HepG2 (cell line): Measurements from ENCODE around the gene CALR. TPM values are rescaled to one million over a fixed set of nuclear protein-coding genes. Genes with fewer than 3 reads are reported as not detected.

Experiments used
- ARID5B ChIP-seq: IDR thresholded peaks from 2 replicates; pipeline ENCODE4 v1.4.0; 2020; ENCODE audit warnings: mild to moderate bottlenecking, missing genetic modification reagents
- ATF6 ChIP-seq: sonication (generic); formaldehyde crosslinking; conservative IDR thresholded peaks from 2 replicates; pipeline ENCODE4 v1.4.0; 2020; ENCODE audit warnings: missing genetic modification reagents
- FOSL2 ChIP-seq: sonication (generic); formaldehyde crosslinking; IDR thresholded peaks from 2 replicates; pipeline ENCODE4 v1.4.0; 2020; ENCODE audit warnings: missing genetic modification reagents
- GABPB1 ChIP-seq: IDR thresholded peaks from 2 replicates; pipeline ENCODE4 v1.6.1; 2016; ENCODE audit warnings: mild to moderate bottlenecking, missing genetic modification reagents, moderate library complexity, missing compliant biosample characterization
- JARID2 ChIP-seq: sonication (generic); formaldehyde crosslinking; IDR thresholded peaks from 2 replicates; pipeline ENCODE4 v1.8.1; 2023; ENCODE audit warnings: missing genetic modification reagents, inconsistent platforms; ENCODE audit not compliant: insufficient replicate concordance
- PBX3 ChIP-seq: sonication (generic); formaldehyde crosslinking; IDR thresholded peaks from 2 replicates; pipeline ENCODE4 v1.8.1; 2023; ENCODE audit warnings: missing genetic modification reagents, inconsistent platforms, borderline replicate concordance
- POGZ ChIP-seq: sonication (generic); formaldehyde crosslinking; IDR thresholded peaks from 2 replicates; pipeline ENCODE4 v1.4.0; 2020; ENCODE audit warnings: mild to moderate bottlenecking, missing genetic modification reagents
- PPARG ChIP-seq: conservative IDR thresholded peaks from 2 replicates; pipeline ENCODE4 v1.6.1; 2016; ENCODE audit warnings: missing biosample characterization, missing genetic modification reagents
- RAD21 ChIP-seq: fragments of 450-650 bp; formaldehyde crosslinking; IDR thresholded peaks from 2 replicates; pipeline ENCODE4 v1.5.0; 2020; ENCODE audit warnings: mild to moderate bottlenecking
- REPIN1 ChIP-seq: sonication (generic); formaldehyde crosslinking; IDR thresholded peaks from 2 replicates; pipeline ENCODE4 v1.8.0; 2022; ENCODE audit warnings: missing genetic modification reagents, low read depth, mild to moderate bottlenecking, borderline replicate concordance
- SMC3 ChIP-seq: IDR thresholded peaks from 2 replicates; pipeline ENCODE4 v1.6.1; 2011; ENCODE audit warnings: low read length, improper control_type of control experiment
- SP1 ChIP-seq, 2 experiments: fragments of 450-650 bp in 1 of 2; sonication (generic) in 1 of 2; formaldehyde crosslinking in 1 of 2; IDR thresholded peaks; 2 replicates each; pipeline versions ENCODE4 v1.4.0 to v1.6.1; 2016 to 2020; ENCODE audit warnings: missing genetic modification reagents in 1 of 2
- TERF1 ChIP-seq: sonication (generic); formaldehyde crosslinking; IDR thresholded peaks from 2 replicates; pipeline ENCODE4 v1.8.0; 2022; ENCODE audit warnings: mild to moderate bottlenecking, missing genetic modification reagents, moderate library complexity
- TOE1 ChIP-seq: sonication (generic); formaldehyde crosslinking; IDR thresholded peaks from 2 replicates; pipeline ENCODE4 v1.4.0; 2020; ENCODE audit warnings: mild to moderate bottlenecking, missing genetic modification reagents
- ZNF33B ChIP-seq: sonication (generic); formaldehyde crosslinking; IDR thresholded peaks from 2 replicates; pipeline ENCODE4 v1.5.1; 2020; ENCODE audit warnings: mild to moderate bottlenecking, missing genetic modification reagents
- ZNF512B ChIP-seq: sonication (generic); formaldehyde crosslinking; IDR thresholded peaks from 2 replicates; pipeline ENCODE4 v1.5.1; 2020; ENCODE audit warnings: missing genetic modification reagents, mild to moderate bottlenecking, borderline replicate concordance
- ZNF788 ChIP-seq: sonication (generic); formaldehyde crosslinking; IDR thresholded peaks from 2 replicates; pipeline ENCODE4 v1.5.0; 2020; ENCODE audit warnings: mild to moderate bottlenecking, missing genetic modification reagents, borderline replicate concordance
- polyA plus RNA-seq, 8 experiments: library from polyadenylated mRNA; depleted of rRNA in 3 of 8; stranded (reverse) in 7 of 8; unstranded in 1 of 8; fragments of >200 nt; fragmentation: Illumina TruSeq in 4 of 8; extraction: Trizol in 4 of 8; gene quantifications; 2 replicates each; pipeline versions ENCODE4 v1.2.1 to v1.2.3, GENCODE V29; 2011 to 2016; ENCODE audit warnings: low read depth in 4 of 8, missing spikeins in 1 of 8, mixed read lengths in 1 of 8; ENCODE audit not compliant: insufficient read depth in 1 of 8
- total RNA-seq, 5 experiments: library from RNA; depleted of rRNA; stranded (reverse); fragments of >200 nt; fragmentation: Illumina TruSeq; extraction: Trizol; gene quantifications; 2 replicates each; pipeline ENCODE4 v1.2.3, GENCODE V29; 2016; ENCODE audit warnings: low read depth in 1 of 5

The CALR gene
- total and polyA plus RNA-seq, 2 of the 13 experiments (the other 11 are each of a cell fraction or from before 2014, with no cell fraction given) = 898 to 934 TPM

GRCh38 chr19:12937927-12938778, at the start of gene CALR (continued):
- TF ChIP-seq PPARG (CRISPR knock-in tag) = no peak
- no peak for TF ChIP-seq JARID2 (CRISPR knock-in tag)
- TF ChIP-seq GABPB1 (CRISPR knock-in tag) = peak; percentile 83
- TF ChIP-seq ZNF788 (CRISPR knock-in tag) = peak; percentile 36; the same call in 1 of the 2 replicates
- no peak for TF ChIP-seq ATF6 (CRISPR knock-in tag)
- TF ChIP-seq ZNF33B (CRISPR knock-in tag) = peak; percentile 20; the same call in 1 of the 2 replicates
- TF ChIP-seq PBX3 (CRISPR knock-in tag) = 0 out of 2 replicates have a peak, but pooled peaks have one; percentile 64
- no peak for TF ChIP-seq TOE1 (CRISPR knock-in tag)
- 0 out of 2 replicates have a peak, but pooled peaks have one; percentile 4 for TF ChIP-seq FOSL2 (CRISPR knock-in tag)
- no peak for TF ChIP-seq ZNF512B
- no peak for TF ChIP-seq TERF1
- peak; percentile 11 for TF ChIP-seq RAD21
- no peak; the same call in 1 of the 2 replicates for TF ChIP-seq REPIN1 (CRISPR knock-in tag)
- no peak for TF ChIP-seq ARID5B
- TF ChIP-seq SMC3 = no peak
- TF ChIP-seq SP1 (IDR thresholded peaks at IDR 0.05) = no peak
- TF ChIP-seq SP1 (CRISPR knock-in tag; IDR thresholded peaks at IDR 0.05) = peak; percentile 99
- TF ChIP-seq POGZ (CRISPR knock-in tag) = peak; percentile 71
